Posterior cingulate gyrus (tissue), 11 donors: Measurements from ENCODE around the gene METTL1.
"Not testable (repeated sequence)": the region's sequence is repeated elsewhere in the genome, so short reads cannot be mapped to it uniquely, and the experiment has no call there.

Experiments
- DNase-seq, 10 donors: peaks; one replicate each; pipeline versions ENCODE4 v3.0.0 to v3.0.0-alpha.2; 2020 to 2021; ENCODE audit warnings: mixed read lengths in 3 of 10
- intact Hi-C: fragments of 100-400 bp; cut with DNase I; formaldehyde crosslinking; loops from one replicate; pipeline ENCODE4 v1.15.1; 2023

Gene METTL1

GRCh38 chr12:57730336-57731067 is 41.4 kb downstream of the METTL1 start:
- DNase-seq = peak in 1 of 10 donors; percentile 51
- intact Hi-C loops = no loop called here

- intact Hi-C loops = no loop called here
- DNase-seq = peak in 1 of 10 donors; percentile 50
Observed at GRCh38 chr12:57729321-57729844, 42.5 kb downstream of the METTL1 start.

GRCh38 chr12:57727758-57728395 is 44.0 kb downstream of the METTL1 start:
- DNase-seq = peak in 3 of 10 donors; percentile 8 to 88 (median 69)
- intact Hi-C loops = no loop called here

- peak in 3 of 10 donors; percentile 31 to 89 (median 85) for DNase-seq
- intact Hi-C loops = no loop called here
Observed at GRCh38 chr12:57726884-57727757, 44.8 kb downstream of the METTL1 start.

GRCh38 chr12:57726151-57726883 is 45.6 kb downstream of the METTL1 start:
- intact Hi-C loops = no loop called here
- peak in 8 of 10 donors; percentile 50 to 95 (median 69) for DNase-seq

GRCh38 chr12:57725851-57726150 is 46.1 kb downstream of the METTL1 start:
- intact Hi-C loops = no loop called here
- DNase-seq = no peak

GRCh38 chr12:57724936-57725740 is 46.8 kb downstream of the METTL1 start:
- intact Hi-C loops = no loop called here
- peak in 1 of 10 donors; percentile 44 for DNase-seq

- intact Hi-C loops = no loop called here
- DNase-seq = peak in 2 of 10 donors; percentile 62 to 70
Observed at GRCh38 chr12:57724003-57724935, 47.6 kb downstream of the METTL1 start.

- no peak for DNase-seq
- intact Hi-C loops = no loop called here
Observed at GRCh38 chr12:57723630-57723962, 48.3 kb downstream of the METTL1 start.

- peak in 1 of 10 donors; percentile 66 for DNase-seq
- intact Hi-C loops = no loop called here
Observed at GRCh38 chr12:57722716-57723629, 48.9 kb downstream of the METTL1 start.

- intact Hi-C loops = not testable (repeated sequence)
Observed at GRCh38 chr12:57721846-57722608, 49.9 kb downstream of the METTL1 start.

GRCh38 chr12:57720606-57721595 is 51.0 kb downstream of the METTL1 start:
- intact Hi-C loops = no loop called here
- peak in 1 of 10 donors; percentile 63 for DNase-seq

More at GRCh38 chr12:57721846-57722608, 49.9 kb downstream of the METTL1 start:
- peak in 2 of 10 donors; percentile 54 to 62 for DNase-seq

GRCh38 chr12:57719777-57720605 is 51.9 kb downstream of the METTL1 start:
- DNase-seq = no peak
- intact Hi-C loops = no loop called here
